HG02973 (cell line): ENCODE measurements around the gene LMAN2.

Experiments
- ATAC-seq: cut with Tn5 transposase; IDR thresholded peaks from one replicate; pipeline ENCODE4 v1.9.1; 2021; ENCODE audit warnings: moderate library complexity; ENCODE audit not compliant: unreplicated experiment

Gene LMAN2

DNA sequence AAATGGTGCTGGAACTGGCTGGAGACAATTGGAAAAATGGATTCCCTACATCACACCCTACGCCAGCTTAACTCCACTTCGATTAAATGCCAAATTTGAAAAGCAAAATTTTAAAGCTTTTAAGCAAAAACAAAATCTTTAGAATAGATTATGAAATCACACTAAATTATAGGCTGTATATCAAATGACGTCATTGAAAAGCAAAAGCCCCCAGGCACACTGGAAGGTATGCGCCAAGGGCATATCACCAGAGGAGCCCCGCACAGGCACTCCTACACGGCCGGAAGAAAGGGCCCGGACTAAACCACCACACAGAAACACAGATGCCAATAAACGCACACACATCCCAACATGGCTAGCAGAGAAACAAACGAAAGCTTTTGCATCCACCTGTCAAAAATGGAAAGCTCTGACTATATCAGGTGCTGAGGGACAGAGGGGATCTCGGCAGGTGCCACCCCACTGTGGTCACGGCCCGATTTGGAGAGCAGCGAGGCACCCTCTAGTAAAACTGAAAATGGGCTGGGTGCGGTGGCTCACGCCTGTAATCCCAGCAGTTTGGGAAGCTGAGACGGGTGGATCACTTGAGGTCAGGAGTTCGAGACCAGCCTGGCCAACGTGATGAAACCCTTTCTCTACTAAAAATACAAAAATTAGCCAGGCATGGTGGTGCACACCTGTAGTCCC lies 22.8 kb downstream of the LMAN2 start:
- ATAC-seq, result no peak

DNA sequence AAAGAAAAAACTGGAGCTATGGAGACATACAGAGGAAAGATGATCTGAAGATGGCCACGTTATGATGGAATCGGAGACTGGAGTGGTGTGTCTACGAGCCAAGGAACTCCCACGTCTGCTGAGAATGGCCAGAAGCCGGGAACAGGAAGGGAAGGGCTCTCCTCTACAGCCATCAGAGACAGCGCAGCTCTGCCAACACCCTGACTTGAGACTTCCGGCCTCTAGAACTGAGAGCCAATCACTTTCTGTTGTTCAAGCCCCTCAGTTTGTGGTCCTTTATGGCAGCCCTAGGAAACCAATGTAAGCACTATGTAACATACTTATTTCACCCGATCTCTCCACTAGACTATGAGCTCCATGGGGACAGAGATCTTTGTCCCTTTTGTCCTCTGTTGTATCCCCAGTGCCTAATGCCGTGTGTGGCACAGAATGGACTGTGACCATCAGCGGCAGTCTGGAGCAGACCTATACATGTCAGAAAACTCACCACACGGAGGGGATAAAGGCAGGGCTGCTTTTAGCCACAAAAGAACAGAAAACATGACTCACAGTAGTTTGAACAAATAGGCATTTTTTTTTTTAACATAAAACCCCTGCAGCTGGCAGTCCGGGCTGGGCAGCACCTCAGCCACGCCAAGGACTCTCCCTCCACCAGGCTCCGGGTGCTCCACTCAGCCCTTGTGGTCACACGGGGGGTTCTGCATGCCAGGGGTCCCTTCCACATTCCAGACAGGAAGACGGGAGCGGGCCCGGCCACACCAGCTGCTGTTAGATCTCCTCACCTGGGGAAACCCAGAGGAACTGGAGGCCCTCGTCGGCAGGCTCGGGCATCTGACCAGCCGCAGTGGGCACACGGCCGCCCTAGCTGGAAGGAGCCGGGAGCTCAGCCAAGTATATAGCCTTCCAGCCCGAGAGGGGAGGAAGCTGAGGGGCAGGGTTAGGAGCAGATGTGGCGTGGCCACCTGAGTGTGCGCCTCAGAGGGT lies 23.6 kb downstream of the LMAN2 start:
- no peak for ATAC-seq

DNA sequence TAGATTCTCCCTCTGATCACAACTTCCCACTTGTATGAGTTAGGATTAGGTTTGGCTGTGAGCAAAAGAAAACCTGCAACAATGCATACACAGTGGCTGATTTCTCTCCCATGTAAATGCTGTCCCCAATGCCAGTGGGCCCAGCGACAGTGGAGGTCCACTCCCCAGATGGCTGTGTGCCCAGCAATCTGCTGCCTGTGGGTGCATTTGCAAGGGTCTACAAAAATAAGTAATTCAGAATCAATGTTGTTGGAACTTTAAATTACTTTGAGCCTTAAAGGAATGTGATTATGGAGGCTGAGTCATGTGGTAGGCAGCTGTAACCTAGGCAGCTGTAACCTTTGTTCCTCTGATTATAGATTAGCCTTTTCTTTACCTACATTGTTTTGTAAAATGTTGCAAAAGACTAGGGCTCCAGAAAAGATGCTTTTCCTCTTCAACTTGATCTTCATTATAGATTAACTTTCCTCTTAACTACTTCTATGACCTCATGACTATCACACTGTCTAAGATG lies 25.5 kb downstream of the LMAN2 start:
- ATAC-seq, result no peak

DNA sequence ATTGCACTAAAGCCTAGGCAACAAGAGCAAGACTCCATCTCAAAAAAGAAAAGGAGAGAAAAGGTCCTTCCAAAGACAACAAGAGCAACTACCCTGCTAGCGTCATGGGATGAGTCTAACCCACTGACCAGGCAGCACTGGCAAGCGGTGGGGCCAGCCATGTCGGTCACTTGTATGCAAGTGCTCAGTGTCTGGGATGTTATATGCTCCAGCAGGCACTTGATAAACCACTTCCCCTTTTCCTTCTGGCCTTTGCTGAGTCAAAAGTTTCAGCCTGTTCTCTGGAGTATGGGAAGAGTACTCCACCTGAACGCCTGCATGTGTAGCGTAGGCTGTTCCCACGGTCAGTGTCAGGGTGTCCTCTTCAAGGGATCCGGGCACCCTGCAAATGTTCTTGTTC lies 30.6 kb downstream of the LMAN2 start:
- no peak for ATAC-seq

DNA sequence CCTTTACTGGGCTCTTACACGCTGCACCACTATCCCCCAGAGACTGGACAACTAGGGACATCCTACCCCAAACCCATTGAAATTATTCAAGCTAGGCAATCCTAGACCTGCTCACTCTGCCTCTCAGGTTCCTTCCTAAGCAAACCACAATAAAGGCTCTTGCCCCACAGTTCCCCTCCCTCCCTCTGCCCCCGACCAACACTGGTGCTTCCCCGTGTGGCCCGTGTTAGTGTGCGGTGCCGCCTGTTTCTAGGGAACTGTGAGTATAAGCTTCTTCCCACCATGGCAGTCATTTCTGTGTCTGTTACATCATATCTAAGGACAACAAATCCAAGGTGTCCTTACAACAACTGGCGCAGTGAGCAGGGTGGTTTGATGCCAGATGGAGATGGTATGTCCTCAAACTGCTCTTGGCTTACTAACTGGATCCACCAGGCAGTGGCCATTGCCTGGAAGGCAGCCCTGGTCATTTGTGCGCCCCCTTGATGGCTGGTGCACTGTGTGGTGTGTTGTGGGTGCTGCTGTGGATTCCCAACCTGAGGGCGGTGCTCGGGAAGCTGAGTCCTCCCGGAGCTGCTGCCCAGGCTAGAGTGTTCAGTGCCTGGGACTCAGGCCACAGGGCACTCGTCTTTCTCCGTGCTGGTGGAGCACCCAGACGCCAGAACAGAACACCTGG lies 31.4 kb downstream of the LMAN2 start:
- no peak for ATAC-seq

DNA sequence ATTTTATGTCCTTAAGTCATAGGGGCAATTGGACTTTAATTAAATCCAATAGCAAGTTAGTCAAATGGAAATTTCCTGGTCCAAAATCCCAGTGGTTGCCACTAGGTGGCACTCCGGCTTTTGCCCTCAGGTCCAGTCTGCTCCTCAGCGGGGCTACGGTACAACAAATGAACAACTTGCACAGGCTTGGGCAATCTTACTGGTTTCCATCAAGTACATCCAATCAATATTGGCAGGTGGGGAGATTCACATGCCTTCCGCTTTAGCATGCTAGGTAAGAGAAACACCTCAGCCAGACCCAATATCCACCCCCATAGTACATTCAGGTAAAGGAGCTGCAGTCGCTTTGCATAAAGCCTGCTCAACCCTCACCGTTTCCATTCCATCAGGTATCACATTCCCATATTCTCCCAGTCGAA lies 33.5 kb downstream of the LMAN2 start:
- ATAC-seq, result no peak

DNA sequence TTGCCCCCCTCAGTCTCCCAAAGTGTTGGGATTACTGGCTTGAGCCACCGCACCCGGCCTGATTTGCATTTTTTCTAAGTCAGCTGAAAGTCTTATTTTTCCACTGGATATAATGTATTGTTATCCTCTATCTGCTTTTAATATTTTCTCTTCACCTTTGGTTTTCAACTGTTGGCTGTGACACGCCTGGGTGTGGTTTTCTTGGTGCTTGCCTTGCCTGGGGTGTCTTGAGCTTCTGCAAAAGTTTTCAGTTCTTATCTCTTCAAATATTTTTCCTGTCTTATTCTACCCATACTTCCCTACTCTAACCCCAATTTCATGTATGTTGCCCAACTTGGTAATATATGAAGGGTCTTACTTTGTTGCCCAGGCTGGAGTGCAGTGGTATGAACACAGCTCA lies 35.5 kb downstream of the LMAN2 start:
- no peak for ATAC-seq

DNA sequence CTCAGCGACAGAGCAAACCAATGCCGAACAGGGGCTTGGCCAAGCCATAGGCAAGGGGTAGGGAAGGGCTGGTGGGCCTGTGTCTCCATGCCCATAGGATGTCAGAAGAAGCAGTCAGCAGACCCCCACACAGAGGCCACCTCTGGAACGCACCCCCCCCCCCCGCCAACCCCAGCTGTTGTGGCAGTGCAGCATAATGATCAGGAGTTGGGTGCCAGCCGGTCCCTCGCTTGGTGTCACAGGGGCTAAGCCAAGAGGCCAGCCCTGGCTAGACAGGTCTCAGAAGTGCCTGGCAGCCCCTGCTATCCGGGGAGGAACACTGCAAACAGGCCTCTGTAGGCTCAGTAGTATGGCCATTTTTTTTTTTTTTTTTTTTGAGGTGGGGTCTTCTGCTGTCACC lies 36.1 kb downstream of the LMAN2 start:
- no peak for ATAC-seq

DNA sequence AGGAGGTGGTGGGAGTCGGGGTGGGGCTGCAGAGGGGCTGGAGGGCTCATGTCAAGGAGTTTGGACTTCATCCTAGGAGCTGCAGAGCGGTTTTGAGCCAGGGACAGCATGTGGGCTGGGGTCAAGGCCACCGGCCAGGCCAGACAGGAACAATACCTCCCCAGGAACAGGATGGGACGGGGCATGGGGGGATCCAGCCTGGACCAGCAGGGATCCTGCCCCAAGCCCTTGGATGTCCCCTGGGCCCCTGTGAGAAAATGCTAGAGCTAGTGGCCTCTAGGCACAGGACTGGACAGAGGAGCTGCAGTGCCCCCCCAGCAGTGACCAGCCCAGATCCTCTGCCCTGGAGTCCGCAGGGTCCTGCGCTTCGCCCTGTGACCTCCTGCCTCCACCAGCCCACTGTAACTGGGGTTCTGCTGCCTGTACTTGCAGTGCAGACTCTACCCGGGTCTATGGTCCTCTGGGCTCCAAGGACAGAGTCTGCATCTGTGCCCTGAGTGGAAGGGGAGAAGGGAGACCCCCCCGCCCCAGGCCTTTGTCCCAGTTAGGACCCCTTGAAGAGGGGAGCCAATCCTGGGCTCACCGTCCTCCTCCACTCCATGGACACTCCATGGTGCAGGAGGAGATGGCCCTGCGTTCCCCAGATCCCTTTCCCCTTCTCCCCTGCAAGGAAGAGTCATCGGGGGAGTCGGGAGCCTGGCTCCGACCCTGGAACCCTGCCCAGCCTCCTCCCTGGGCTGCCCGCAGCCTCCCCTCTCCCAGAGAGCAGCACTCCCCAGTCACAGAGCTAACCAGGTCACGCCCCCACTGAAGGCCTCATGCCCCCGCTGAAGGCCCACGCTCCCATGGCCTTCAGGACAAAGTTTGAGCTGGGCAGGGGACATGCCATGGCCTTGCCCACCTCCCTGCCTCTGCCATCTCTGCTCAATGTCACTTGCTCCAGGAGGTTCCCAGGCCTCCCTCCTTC lies 36.8 kb downstream of the LMAN2 start:
- no peak for ATAC-seq

DNA sequence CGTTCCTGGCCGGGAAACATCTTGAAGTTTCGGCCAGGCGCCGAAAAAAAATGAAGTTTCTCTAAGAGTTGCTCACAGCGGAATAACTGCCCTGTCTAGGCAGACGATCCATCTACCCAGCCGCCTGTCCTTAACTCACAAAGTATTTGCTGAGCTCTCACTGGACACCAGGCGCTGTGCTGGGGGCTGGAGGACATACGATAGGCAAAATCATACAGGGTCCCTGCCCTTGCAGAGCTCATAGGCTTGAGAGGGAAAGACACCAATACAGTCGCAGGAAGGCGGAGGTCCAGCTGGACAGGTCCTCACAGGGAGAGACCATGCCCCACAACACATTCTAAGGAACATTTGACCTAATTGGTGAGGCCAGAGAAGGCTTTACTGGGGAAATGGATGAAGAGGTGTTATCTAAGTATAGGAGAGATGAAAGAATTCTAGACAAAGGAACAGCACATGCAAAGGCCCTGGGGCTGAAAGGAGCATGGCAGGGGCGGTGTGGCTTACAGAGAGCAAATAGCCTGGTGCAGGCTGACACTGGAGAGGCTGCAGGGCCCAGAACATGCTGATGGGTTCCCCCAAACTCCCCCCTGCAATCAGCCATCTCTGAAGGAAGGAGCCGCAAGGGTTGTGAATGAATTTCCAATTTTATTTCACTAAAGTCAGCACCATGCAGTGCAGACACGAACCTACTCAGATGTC lies 37.8 kb downstream of the LMAN2 start:
- ATAC-seq, result no peak

DNA sequence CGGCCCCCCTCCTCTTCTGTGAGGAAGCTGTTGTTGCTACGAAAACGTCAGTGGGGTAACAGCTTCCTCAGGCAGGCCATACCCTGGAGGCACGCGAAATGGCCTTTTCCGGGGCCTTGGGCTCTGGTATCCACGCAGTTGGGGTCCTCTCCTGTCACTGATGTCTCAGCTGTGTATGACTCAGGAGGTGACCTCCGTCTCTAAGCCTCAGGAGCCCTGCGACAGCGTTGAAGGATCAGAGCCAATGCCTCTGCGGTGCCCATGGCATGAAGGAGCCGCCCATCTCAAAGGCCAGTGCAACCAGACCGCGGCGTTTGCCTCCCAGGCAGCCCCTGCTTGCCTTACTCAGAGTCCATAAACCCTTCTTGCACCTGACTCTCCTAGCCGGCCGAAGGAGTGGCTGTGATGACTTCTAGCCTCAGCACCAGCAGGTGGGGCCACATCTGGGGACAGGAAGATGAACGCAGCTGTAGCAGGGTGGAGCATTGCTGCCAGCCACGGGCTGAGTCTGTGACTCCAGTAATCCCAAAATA lies 38.8 kb downstream of the LMAN2 start:
- peak; percentile 22 for ATAC-seq

DNA sequence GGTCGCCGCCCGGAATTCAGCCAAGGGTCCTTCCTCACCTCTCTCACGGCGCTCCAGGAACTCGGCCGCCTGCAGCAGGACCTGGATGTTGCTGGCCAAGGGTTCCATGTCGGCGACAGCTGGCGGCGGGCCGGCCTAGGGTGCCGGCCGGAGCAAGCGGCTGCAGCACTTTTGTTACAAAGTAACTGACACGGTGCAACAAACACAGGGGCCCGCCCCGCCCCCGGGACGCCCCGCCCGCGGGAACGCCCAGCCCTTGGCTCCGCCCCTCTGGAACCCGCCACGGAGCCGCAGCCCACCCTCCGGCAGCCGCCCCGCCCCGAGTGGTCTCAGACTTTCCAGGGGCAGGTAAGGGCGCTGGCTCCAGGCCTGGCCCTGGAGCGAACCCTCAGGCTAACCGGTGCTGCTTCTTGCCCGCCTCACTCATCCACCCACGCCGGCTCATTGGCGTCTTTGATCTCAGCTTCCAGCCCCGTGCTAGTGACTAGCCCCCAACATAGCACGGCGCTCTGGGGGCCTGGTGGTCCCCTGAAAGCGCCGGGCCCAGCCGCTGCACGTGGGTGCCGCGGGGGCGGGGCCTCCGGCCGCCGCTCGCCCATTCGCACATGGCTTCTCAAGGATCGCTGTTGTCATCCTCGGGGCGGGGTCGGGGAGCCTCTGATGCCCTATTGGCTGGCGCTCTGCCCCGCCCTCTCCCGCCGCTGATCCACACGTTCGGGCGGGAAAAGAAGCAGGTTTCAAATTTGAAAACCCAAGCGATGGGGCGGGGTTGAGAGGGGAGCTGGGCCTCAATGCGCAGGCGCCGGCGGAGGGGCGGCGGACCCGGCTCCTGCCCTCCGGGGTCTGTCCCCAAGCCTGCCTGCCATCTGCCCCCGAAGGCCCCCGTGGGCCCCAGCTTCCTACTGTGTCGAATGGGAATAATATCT lies 39.5 kb downstream of the LMAN2 start, which contains the start of gene MXD3:
TSS of gene MXD3 (minus strand) at position 176 of the 926 bp plus-strand sequence. CDS start at position 108, 68 bp downstream.
- ATAC-seq, result peak; percentile 66

DNA sequence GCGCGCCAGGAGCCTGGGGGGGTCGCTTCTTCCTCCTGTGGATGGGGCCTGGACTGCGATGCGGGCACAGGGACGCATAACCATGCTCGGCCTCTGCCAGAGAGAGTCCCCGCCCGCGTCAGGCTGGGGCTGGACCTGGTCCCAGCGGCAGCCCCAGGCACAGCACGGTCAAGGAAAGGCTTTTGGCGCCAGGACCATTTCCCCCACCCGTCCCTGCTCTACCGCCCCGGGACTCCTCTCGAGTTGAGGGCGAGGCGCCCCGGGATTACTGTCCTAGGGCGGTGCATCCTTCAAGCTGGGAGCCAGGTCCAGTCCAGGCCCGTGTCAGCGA lies 40.1 kb downstream of the LMAN2 start:
- ATAC-seq, result peak; percentile 1

DNA sequence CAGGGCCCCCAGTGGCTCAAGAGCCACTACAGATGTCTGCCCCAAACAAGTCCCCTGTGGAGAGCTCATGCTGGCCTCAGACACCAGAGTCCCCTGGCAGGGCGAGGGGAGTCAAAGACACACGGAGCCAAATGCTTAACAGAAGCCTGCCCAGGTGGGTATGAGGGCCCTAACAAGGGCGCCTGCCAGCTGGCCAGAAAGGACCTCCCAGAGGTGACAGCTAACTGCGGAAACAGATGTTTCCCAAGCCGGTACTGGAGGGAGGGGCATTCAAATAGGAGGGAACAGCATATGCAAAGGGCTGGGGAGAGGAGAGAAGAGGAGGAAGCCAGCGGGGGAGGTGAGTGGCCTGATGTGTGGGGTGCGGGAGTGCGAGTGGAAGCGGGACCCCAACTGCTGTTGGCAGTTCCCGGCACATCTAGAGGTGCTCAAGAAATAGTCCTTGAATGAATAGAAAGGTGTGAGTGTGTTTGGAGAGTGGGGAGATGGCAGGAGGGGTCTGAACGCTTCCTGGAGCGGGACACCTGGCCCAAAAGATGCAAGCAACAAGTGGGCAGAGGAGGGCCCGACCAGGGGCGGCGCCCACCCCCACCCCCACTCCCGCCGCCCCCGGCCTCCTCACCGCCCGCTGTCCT lies 40.6 kb downstream of the LMAN2 start:
- no peak for ATAC-seq

DNA sequence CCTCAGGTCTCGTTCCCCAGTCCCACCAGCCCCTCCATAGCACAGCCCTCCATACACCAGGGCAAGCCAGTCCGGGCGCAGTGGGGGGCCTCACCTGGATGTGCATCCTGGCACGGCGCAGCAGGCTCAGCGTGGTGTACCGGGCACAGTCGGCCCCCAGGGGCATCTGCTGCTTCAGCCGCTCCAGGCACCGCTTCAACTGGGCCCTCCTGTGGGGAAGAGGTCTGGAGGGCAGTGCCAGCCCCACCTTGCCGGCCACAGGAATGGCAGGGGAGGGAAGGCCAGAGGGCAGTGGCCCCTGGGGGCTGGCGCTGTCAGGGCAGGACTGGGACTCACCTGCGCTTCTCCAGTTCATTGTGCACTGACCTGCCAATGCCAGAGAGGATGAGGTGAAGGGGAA lies 41.1 kb downstream of the LMAN2 start:
- ATAC-seq, result no peak

DNA sequence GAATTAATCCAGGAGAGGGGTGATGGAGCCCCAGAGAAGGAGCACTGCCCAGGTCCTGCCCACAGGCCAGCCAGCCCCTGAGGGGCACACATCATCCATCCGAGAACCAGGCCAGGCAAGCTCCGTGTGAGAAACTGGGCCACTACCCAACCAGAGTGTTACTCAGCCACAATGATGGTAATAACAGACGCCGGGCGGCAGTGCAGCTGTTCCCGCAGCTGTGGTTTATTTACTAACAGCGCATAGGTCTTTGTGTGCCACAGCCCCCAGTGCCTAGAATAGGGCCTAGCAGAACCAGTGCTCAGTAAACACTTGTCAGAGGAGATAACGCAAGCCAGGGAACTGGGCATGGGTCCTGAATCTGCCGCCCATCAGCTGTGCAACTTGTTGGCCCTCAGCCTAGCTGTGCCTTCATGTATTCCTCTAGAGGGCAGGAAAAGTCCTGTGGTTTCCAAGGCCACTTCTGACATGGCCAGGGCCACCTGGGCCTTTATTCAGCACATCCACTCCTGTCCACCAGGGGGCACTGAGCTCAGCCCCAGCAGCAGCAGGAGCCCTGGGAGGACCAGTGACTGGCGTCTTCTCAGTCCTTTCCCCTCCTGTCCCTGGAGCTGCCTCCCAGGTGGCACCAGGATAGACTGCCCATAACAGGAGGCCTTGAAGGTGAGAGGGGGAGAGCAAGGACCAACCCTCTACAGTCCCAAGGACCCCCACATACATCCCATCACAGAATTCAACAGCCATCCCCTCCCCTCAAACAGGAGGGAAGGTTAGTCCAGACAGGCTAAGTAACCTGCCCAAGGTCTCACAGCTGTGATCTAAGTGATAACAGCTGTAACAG lies 41.9 kb downstream of the LMAN2 start:
- no peak for ATAC-seq

DNA sequence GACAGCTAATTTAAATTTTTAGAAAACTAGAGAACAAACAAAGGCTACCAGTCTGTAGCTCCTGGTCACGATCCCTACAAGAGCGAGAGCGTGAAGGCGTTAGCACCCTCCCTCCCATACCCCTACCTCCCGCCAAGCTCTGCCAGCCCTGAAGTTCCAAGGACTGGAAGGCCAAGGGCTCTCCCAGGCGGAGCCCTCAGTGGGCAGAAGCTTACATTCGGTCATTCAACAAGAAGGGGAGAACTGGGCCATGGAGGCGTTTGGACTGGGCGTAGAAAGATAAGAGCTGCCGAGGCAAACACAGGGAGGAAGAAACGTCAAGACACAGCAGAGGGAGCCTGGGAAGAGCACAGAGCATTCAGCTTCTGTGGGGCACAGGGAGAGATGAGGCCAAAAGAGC lies 42.7 kb downstream of the LMAN2 start:
- ATAC-seq, result no peak
